Stimulated activated CD4-positive, alpha-beta T cell treated with anti-CD3 and anti-CD28 coated beads, Interleukin-1b, Interleukin-23, amount 100 ng/mL, for 24 hours (primary cell): ENCODE measurements around the gene HYAL2.

Source experiments
- DNase-seq, 4 experiments: peaks; one replicate each; pipeline ENCODE4 v3.0.0-alpha.2; 2020; ENCODE audit warnings: low read depth in 4 of 4, low spot score in 1 of 4

HYAL2 gene

GRCh38 chr3:50331364-50331907, 8.9 kb upstream of the HYAL2 start:
- no peak for DNase-seq

GRCh38 chr3:50330330-50330729, 7.8 kb upstream of the HYAL2 start:
- DNase-seq, result no peak

GRCh38 chr3:50327943-50328691, 5.6 kb upstream of the HYAL2 start, which contains the start of gene TUSC2:
Gene TUSC2, minus strand, starts transcription at chr3:50328223. Its CDS starts 124 bp downstream, at chr3:50328099.
- DNase-seq, result peak; percentile 89 to 94 (median 92)

GRCh38 chr3:50327129-50327528, 4.6 kb upstream of the HYAL2 start:
- no peak for DNase-seq

GRCh38 chr3:50326182-50326541, 3.6 kb upstream of the HYAL2 start:
- DNase-seq, result no peak

GRCh38 chr3:50325497-50326181, 3.1 kb upstream of the HYAL2 start:
- no peak for DNase-seq

GRCh38 chr3:50325113-50325480, 2.6 kb upstream of the HYAL2 start:
- no peak for DNase-seq

- DNase-seq, result peak in 2 of 4 experiments; percentile 32 to 43
These were observed 2.0 kb upstream of the HYAL2 start for GRCh38 chr3:50324351-50325112.

GRCh38 chr3:50323614-50324199, 1.2 kb upstream of the HYAL2 start:
- no peak for DNase-seq

GRCh38 chr3:50323092-50323600, 601 bp upstream of the HYAL2 start:
- no peak for DNase-seq

- no peak for DNase-seq
These were observed 495 bp downstream of the HYAL2 start for GRCh38 chr3:50322115-50322385.

GRCh38 chr3:50321336-50322114, 1.0 kb downstream of the HYAL2 start:
- peak; percentile 62 to 80 (median 70) for DNase-seq

GRCh38 chr3:50320853-50321335, 1.7 kb downstream of the HYAL2 start:
- DNase-seq, result peak in 3 of 4 experiments; percentile 45 to 66 (median 52)

- DNase-seq, result no peak
These were observed 2.5 kb downstream of the HYAL2 start for GRCh38 chr3:50319894-50320625.

- no peak for DNase-seq
These were observed 3.2 kb downstream of the HYAL2 start for GRCh38 chr3:50319181-50319893.

- no peak for DNase-seq
These were observed 3.9 kb downstream of the HYAL2 start for GRCh38 chr3:50318615-50319014.

GRCh38 chr3:50318163-50318562, 4.4 kb downstream of the HYAL2 start:
- DNase-seq, result no peak

GRCh38 chr3:50317300-50317699, 5.2 kb downstream of the HYAL2 start:
- no peak for DNase-seq

GRCh38 chr3:50316657-50317242, 5.8 kb downstream of the HYAL2 start:
- no peak for DNase-seq
